ENCODE measurements around the gene EFCAB13. TPM values are rescaled to one million over a fixed set of nuclear protein-coding genes. Genes with fewer than 3 reads are reported as not detected.
"Not testable (repeated sequence)": the region's sequence is repeated elsewhere in the genome, so short reads cannot be mapped to it uniquely, and the experiment has no call there.

EFCAB13 gene
- total RNA-seq, 3 donors from 2014 or later = 2.7 to 15.3 (median 4.7) TPM

- no peaks in the 10 kb centered on the region for H3K36me3 ChIP-seq (ENCODE audit: low read depth)
- H3K9me3 ChIP-seq = no peaks in the 10 kb centered on the region
- intact Hi-C loops (cut with DNase I, micrococcal nuclease) = no loop called here
- TF ChIP-seq CTCF (IDR thresholded peaks at IDR 0.05) = no peak
- no peaks in the 10 kb centered on the region for H3K4me1 ChIP-seq (ENCODE audit: low read depth)
- ATAC-seq (no peak), DNase-seq (no peak)
- H3K4me3 ChIP-seq = no peak overlapping the region
Measured at GRCh38 chr17:47465165-47465564, 141.4 kb downstream of the EFCAB13 start.

GRCh38 chr17:47466976-47467375, 143.2 kb downstream of the EFCAB13 start:
- H3K4me3 ChIP-seq; DNase-seq; intact Hi-C loops (cut with DNase I, micrococcal nuclease); H3K4me1 ChIP-seq (ENCODE audit: low read depth); ATAC-seq; H3K9me3 ChIP-seq; H3K36me3 ChIP-seq (ENCODE audit: low read depth): not testable (repeated sequence)

DNA sequence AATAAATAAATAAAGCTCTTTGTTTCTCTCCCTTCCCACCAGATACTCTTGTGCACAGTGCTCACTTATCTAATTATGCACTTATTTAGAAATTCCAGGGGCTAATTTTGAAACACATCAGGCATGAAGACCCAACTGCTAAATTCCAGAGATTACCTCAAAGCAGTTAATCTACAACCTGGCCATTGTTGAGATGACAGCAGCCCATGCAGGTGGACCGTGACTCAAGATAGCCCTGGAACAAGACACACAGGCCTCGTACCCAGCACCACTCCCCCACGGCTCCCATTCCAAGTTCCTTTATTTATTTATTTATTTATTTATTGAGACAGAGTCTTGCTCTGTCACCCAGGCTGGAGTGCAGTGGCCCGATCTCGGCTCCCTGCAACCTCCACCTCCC, 147.1 kb downstream of the EFCAB13 start:
- no peaks in the 10 kb centered on the region for H3K36me3 ChIP-seq (ENCODE audit: low read depth)
- H3K9me3 ChIP-seq = no peaks in the 10 kb centered on the region
- no peak for TF ChIP-seq CTCF (IDR thresholded peaks at IDR 0.05)
- no peak overlapping the region for H3K4me3 ChIP-seq
- H3K4me1 ChIP-seq (ENCODE audit: low read depth) = no peaks in the 10 kb centered on the region
- ATAC-seq (no peak), DNase-seq (no peak)
- intact Hi-C loops (cut with DNase I, micrococcal nuclease) = no loop called here

DNA sequence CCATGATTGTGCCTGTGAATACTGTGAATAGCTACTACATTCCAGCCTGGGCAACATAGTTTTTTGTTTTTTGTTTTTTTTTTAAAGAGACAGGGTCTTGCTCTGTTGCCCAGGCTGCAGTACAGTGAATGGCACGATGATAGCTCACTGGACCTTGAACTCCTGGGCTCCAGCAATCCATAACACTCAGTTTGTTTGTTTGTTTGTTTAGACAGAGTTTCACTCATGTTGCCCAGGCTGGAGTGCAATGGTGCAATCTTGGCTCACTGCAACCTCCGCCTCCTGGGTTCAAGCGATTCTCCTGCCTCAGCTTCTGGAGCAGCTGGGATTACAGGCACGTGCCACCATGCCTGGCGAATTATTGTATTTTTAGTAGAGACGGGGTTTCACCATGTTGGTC, 148.3 kb downstream of the EFCAB13 start:
- H3K9me3 ChIP-seq; H3K4me1 ChIP-seq (ENCODE audit: low read depth); H3K36me3 ChIP-seq (ENCODE audit: low read depth); intact Hi-C loops (cut with DNase I, micrococcal nuclease); ATAC-seq; DNase-seq; H3K4me3 ChIP-seq: not testable (repeated sequence)

Other genes starting within 250 kb of the EFCAB13 start
- 10 to 100 TPM; 52.0 to 67.5 (median 54.8) TPM for gene CDC27, start 134.7 kb upstream of the EFCAB13 start, total RNA-seq
- 1 to 10 TPM in 1 of 3 donors, under 1 TPM in 1, not detected in 1; 0.49 to 1.4 TPM for gene MYL4, start 114.6 kb upstream of the EFCAB13 start, total RNA-seq
- gene ITGB3, start 70.1 kb upstream of the EFCAB13 start, total RNA-seq = 10 to 100 TPM in 1 of 3 donors, 1 to 10 TPM in 2; 3.9 to 58.4 (median 6.8) TPM
- gene NPEPPS, start 207.2 kb downstream of the EFCAB13 start, total RNA-seq = 100 to 1,000 TPM; 138 to 187 (median 160) TPM